ENCODE measurements around the gene ARID1A. TPM values are rescaled to one million over a fixed set of nuclear protein-coding genes. Genes with fewer than 3 reads are reported as not detected.

Gene ARID1A
- total RNA-seq, 4 donors from 2014 or later, result 36.8 to 76.2 (median 44.5) TPM

GRCh38 chr1:26705788-26706311 is 10.0 kb downstream of the ARID1A start:
- DNase-seq (ENCODE audit: extremely low spot score), result no peak
- peaks cover 71 to 85% (median 74%) of the 10 kb centered on the region in 4 donors for H3K4me1 ChIP-seq
- no peak for TF ChIP-seq EP300 (IDR thresholded peaks at IDR 0.05)
- TF ChIP-seq POLR2A (IDR thresholded peaks at IDR 0.05; ENCODE audit: low read depth), result no peak
- no peak for TF ChIP-seq POLR2AphosphoS5 (IDR thresholded peaks at IDR 0.05)
- TF ChIP-seq CTCF (IDR thresholded peaks at IDR 0.05), result no peak
- no peak overlapping the region for H3K4me3 ChIP-seq
- WGBS, result 37% methylated on average over 1 of the region's 1 CpG
- intact Hi-C loops (cut with DNase I), result no loop called here
- H3K27me3 ChIP-seq, result no peaks in the 10 kb centered on the region
- H3K36me3 ChIP-seq, result peaks cover 0 to 9% (median 3%) of the 10 kb centered on the region in 4 donors
- H3K9me3 ChIP-seq, result no peaks in the 10 kb centered on the region
- peak overlapping the region; percentile 44 to 77 (median 64) for H3K27ac ChIP-seq (replicated peaks in 1 of 4)

GRCh38 chr1:26706315-26706714 is 10.5 kb downstream of the ARID1A start:
- intact Hi-C loops (cut with DNase I), result no loop called here
- 7% methylated on average over 5 of the region's 5 CpGs for WGBS
- peak overlapping the region; percentile 44 to 77 (median 64) for H3K27ac ChIP-seq (replicated peaks in 1 of 4)
- no peaks in the 10 kb centered on the region for H3K9me3 ChIP-seq
- H3K36me3 ChIP-seq, result peaks cover 0 to 11% (median 4%) of the 10 kb centered on the region in 4 donors
- peaks cover 67 to 85% (median 74%) of the 10 kb centered on the region in 4 donors for H3K4me1 ChIP-seq
- no peak overlapping the region for H3K4me3 ChIP-seq
- no peaks in the 10 kb centered on the region for H3K27me3 ChIP-seq
- no peak for DNase-seq (ENCODE audit: extremely low spot score)
- TF ChIP-seq CTCF (IDR thresholded peaks at IDR 0.05), result no peak
- no peak for TF ChIP-seq POLR2A (IDR thresholded peaks at IDR 0.05; ENCODE audit: low read depth)
- no peak for TF ChIP-seq POLR2AphosphoS5 (IDR thresholded peaks at IDR 0.05)
- no peak for TF ChIP-seq EP300 (IDR thresholded peaks at IDR 0.05)

- DNase-seq (ENCODE audit: extremely low spot score), result no peak
- TF ChIP-seq POLR2AphosphoS5 (IDR thresholded peaks at IDR 0.05), result no peak
- TF ChIP-seq EP300 (IDR thresholded peaks at IDR 0.05), result no peak
- TF ChIP-seq POLR2A (IDR thresholded peaks at IDR 0.05; ENCODE audit: low read depth), result no peak
- TF ChIP-seq CTCF (IDR thresholded peaks at IDR 0.05), result no peak
- peaks cover 0 to 13% (median 4%) of the 10 kb centered on the region in 4 donors for H3K36me3 ChIP-seq
- H3K4me3 ChIP-seq, result no peak overlapping the region
- H3K27me3 ChIP-seq, result no peaks in the 10 kb centered on the region
- intact Hi-C loops (cut with DNase I), result no loop called here
- no peak overlapping the region for H3K27ac ChIP-seq (replicated peaks in 1 of 4)
- H3K4me1 ChIP-seq, result peaks cover 60 to 85% (median 73%) of the 10 kb centered on the region in 4 donors
- WGBS, result 83% methylated on average over 5 of the region's 5 CpGs
- H3K9me3 ChIP-seq, result no peaks in the 10 kb centered on the region
Observed at GRCh38 chr1:26710811-26711210, 15.0 kb downstream of the ARID1A start.

- Histone ChIP-seq H3K9me3 (no peaks in the 10 kb centered on the region), H3K27me3 (no peaks in the 10 kb centered on the region), H3K27ac (replicated peaks in 1 of 4) (no peak overlapping the region), H3K4me3 (no peak overlapping the region), H3K36me3 (peaks cover 0 to 13% (median 4%) of the 10 kb centered on the region in 4 donors), H3K4me1 (peaks cover 61 to 85% (median 72%) of the 10 kb centered on the region in 4 donors)
- WGBS, result 90% methylated on average over 5 of the region's 5 CpGs
- TF ChIP-seq POLR2AphosphoS5 (IDR thresholded peaks at IDR 0.05) (no peak), CTCF (IDR thresholded peaks at IDR 0.05) (no peak), POLR2A (IDR thresholded peaks at IDR 0.05; ENCODE audit: low read depth) (no peak), EP300 (IDR thresholded peaks at IDR 0.05) (no peak)
- no peak for DNase-seq (ENCODE audit: extremely low spot score)
- intact Hi-C loops (cut with DNase I), result no loop called here
Observed at GRCh38 chr1:26711777-26712176, 16.0 kb downstream of the ARID1A start.

Measured in esophagus muscularis mucosa (tissue), 4 donors.